Thyroid gland (tissue), 4 donors: ENCODE data around the gene PAK1. TPM values are rescaled to one million over a fixed set of nuclear protein-coding genes. Genes with fewer than 3 reads are reported as not detected.

Experiments used
- DNase-seq, 2 donors: peaks; one replicate each; pipeline ENCODE4 v3.0.0-alpha.2; 2019
- H3K27ac ChIP-seq, 3 donors: fragments of 200-600 bp; sonication (generic); 1 replicate in 2 of 3; 2 replicates in 1 of 3; pipeline ENCODE4 v1.5.1; 2016 to 2019; ENCODE audit warnings: mild to moderate bottlenecking in 1 of 3, moderate library complexity in 1 of 3
- H3K27me3 ChIP-seq: fragments of 200-600 bp; sonication (generic); one replicate; pipeline ENCODE4 v1.5.1; 2019
- H3K36me3 ChIP-seq, 2 donors: fragments of 200-600 bp; sonication (generic); one replicate each; pipeline ENCODE4 v1.5.1; 2016 to 2019
- H3K4me1 ChIP-seq, 2 donors: fragments of 200-600 bp; sonication (generic); one replicate each; pipeline ENCODE4 v1.5.1; 2017 to 2019
- H3K4me3 ChIP-seq, 3 donors: fragments of 200-600 bp; sonication (generic); replicated peaks in 1 of 3; 1 replicate in 2 of 3; 2 replicates in 1 of 3; pipeline ENCODE4 v1.5.1; 2016; ENCODE audit warnings: mild to moderate bottlenecking in 1 of 3
- H3K9me3 ChIP-seq: fragments of 200-600 bp; sonication (generic); one replicate; pipeline ENCODE4 v1.5.1; 2017
- POLR2A ChIP-seq, 2 donors: fragments of 450-650 bp; IDR thresholded peaks; one replicate each; pipeline ENCODE4 v1.6.1; 2017; ENCODE audit warnings: antibody characterized with exemption in 2 of 2, mild to moderate bottlenecking in 2 of 2, moderate library complexity in 1 of 2
- WGBS, 2 donors: methylation state at CpG; one replicate each; pipeline ENCODE4 v1.1.5; 2017; 5-methylcytosine and 5-hydroxymethylcytosine counted together
- intact Hi-C: fragments of 100-400 bp; cut with DNase I; formaldehyde crosslinking; loops from one replicate; pipeline ENCODE4 v1.15.1; 2023
- total RNA-seq, 4 donors: library from RNA; depleted of rRNA; stranded (reverse); fragments of >200 nt; gene quantifications; one replicate each; pipeline ENCODE4 v1.2.3, GENCODE V29; 2016
- TF ChIP-seq, protein P1 (sequence below), 6 experiments: fragments of 200-600 bp in 3 of 6; fragments of 450-650 bp in 3 of 6; sonication (generic) in 3 of 6; IDR thresholded peaks; one replicate each; pipeline ENCODE4 v1.5.1; 2016 to 2019; ENCODE audit warnings: antibody characterized with exemption in 6 of 6, mild to moderate bottlenecking in 2 of 6, inconsistent platforms in 1 of 6, moderate library complexity in 1 of 6

Gene PAK1
- total RNA-seq, 4 donors from 2014 or later, result 47.0 to 110 (median 84.0) TPM

DNA sequence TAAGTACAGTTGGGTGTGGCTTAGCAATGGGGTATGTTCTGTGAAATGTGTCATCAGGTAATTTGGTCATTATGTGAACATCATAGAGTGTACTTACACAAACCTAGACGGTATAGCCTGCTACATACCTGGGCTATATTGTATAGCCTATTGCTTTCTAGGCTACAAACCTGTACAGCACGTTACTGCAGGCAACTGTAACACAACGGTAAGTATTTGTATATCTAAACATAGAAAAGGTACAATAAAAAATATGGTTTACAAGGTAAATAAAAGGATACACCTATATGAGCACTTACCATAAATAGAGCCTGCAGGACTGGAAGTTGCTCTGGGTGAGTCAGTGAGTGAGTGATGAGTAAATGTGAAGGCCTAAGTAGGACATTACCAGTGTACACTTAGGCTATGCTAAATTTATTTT, 99.3 kb downstream of the PAK1 start:
- no peaks in the 10 kb centered on the region for H3K27me3 ChIP-seq
- DNase-seq, result no peak
- no peaks in the 10 kb centered on the region for H3K9me3 ChIP-seq
- intact Hi-C loops, result no loop called here
- no peaks in the 10 kb centered on the region for H3K4me1 ChIP-seq
- WGBS, 2 donors, result 93 to 97% methylated on average over 3 of the region's 3 CpGs
- TF ChIP-seq, protein P1, sequence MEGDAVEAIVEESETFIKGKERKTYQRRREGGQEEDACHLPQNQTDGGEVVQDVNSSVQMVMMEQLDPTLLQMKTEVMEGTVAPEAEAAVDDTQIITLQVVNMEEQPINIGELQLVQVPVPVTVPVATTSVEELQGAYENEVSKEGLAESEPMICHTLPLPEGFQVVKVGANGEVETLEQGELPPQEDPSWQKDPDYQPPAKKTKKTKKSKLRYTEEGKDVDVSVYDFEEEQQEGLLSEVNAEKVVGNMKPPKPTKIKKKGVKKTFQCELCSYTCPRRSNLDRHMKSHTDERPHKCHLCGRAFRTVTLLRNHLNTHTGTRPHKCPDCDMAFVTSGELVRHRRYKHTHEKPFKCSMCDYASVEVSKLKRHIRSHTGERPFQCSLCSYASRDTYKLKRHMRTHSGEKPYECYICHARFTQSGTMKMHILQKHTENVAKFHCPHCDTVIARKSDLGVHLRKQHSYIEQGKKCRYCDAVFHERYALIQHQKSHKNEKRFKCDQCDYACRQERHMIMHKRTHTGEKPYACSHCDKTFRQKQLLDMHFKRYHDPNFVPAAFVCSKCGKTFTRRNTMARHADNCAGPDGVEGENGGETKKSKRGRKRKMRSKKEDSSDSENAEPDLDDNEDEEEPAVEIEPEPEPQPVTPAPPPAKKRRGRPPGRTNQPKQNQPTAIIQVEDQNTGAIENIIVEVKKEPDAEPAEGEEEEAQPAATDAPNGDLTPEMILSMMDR (IDR thresholded peaks at IDR 0.05), result no peak
- TF ChIP-seq POLR2A (IDR thresholded peaks at IDR 0.05), result no peak
- H3K27ac ChIP-seq, result no peak overlapping the region
- peaks cover 12 to 17% of the 10 kb centered on the region in 2 donors for H3K36me3 ChIP-seq
- H3K4me3 ChIP-seq, result no peak overlapping the region

DNA sequence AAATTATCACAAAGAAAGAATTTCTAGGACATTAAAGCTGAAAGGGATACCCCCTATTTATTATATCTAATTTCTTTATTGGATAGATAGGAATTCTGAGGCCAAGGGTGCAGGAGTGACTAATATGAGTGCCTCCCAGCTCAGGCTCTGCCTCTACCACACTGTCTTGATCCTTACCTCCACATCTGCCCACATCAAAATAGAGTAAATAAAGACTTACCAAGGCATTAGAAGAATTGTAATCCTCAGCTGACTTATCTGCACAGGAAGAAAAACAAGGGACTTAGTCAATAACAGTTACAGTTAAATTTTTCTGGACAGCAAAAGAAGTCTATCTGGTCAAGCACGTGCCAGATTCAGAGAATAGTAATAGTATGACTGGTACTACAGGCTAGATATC, 99.8 kb downstream of the PAK1 start:
- H3K36me3 ChIP-seq, result peaks cover 12% of the 10 kb centered on the region in 2 donors
- TF ChIP-seq, protein P1 (IDR thresholded peaks at IDR 0.05), result no peak
- TF ChIP-seq POLR2A (IDR thresholded peaks at IDR 0.05), result no peak
- WGBS, 2 donors, result 98 to 100% methylated on average over 1 of the region's 1 CpG

DNA sequence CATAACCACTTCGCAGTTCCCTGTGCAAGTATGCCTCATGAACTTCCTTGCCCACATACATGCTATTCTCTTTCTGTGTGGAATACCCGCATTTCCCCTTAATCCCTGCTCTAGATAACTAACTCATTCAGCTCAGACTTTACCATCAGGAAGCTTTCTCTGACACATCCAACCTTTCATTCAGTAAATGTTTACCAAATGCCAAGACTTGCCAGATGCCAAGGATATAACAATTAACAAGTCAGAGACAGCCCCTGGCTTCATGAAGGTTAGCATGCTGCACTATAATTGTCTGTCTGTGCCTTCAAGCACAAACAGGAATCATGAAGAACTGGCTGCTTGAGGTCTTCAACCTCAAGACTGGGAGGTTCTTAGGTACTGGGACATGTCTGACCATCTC, 101.2 kb downstream of the PAK1 start:
- TF ChIP-seq, protein P1 (IDR thresholded peaks at IDR 0.05), result no peak
- TF ChIP-seq POLR2A (IDR thresholded peaks at IDR 0.05), result no peak
- WGBS, 2 donors, result 99% methylated on average over 2 of the region's 2 CpGs
- no peaks in the 10 kb centered on the region for H3K9me3 ChIP-seq
- H3K27me3 ChIP-seq, result no peaks in the 10 kb centered on the region
- DNase-seq, result no peak
- no peaks in the 10 kb centered on the region for H3K4me1 ChIP-seq
- no peak overlapping the region for H3K27ac ChIP-seq
- intact Hi-C loops, result no loop called here
- H3K36me3 ChIP-seq, result peaks cover 10 to 12% of the 10 kb centered on the region in 2 donors
- no peak overlapping the region for H3K4me3 ChIP-seq

More for the DNA sequence above, 99.8 kb downstream of the PAK1 start:
- H3K9me3 ChIP-seq, result no peaks in the 10 kb centered on the region
- no peak overlapping the region for H3K27ac ChIP-seq
- H3K4me1 ChIP-seq, result no peaks in the 10 kb centered on the region
- no peaks in the 10 kb centered on the region for H3K27me3 ChIP-seq
- intact Hi-C loops, result no loop called here
- no peak for DNase-seq
- H3K4me3 ChIP-seq, result no peak overlapping the region

DNA sequence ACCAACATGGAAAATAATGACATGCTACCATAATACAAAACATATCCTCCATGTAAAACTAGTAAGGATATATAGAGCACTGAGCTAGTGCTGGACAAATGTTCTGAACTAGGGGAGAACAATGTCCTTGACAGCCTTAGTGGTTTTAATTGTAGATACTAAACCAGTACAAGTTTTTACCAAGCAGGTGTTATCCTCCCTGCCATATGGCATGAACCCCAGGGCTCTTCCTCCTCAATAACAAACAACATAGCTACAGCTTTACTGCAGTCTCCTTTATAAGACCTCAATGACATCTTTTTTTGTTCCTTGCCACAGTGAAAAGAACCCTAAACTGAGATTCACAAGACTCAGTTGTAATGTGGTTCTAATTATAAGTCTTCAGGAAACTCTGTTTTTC, 102.2 kb downstream of the PAK1 start:
- Histone ChIP-seq H3K4me3 (no peak overlapping the region), H3K4me1 (no peaks in the 10 kb centered on the region), H3K36me3 (peaks cover 10 to 12% of the 10 kb centered on the region in 2 donors), H3K27ac (no peak overlapping the region), H3K27me3 (no peaks in the 10 kb centered on the region), H3K9me3 (no peaks in the 10 kb centered on the region)
- TF ChIP-seq POLR2A (IDR thresholded peaks at IDR 0.05), result no peak
- TF ChIP-seq, protein P1 (IDR thresholded peaks at IDR 0.05), result no peak
- no peak for DNase-seq
- intact Hi-C loops, result no loop called here

DNA sequence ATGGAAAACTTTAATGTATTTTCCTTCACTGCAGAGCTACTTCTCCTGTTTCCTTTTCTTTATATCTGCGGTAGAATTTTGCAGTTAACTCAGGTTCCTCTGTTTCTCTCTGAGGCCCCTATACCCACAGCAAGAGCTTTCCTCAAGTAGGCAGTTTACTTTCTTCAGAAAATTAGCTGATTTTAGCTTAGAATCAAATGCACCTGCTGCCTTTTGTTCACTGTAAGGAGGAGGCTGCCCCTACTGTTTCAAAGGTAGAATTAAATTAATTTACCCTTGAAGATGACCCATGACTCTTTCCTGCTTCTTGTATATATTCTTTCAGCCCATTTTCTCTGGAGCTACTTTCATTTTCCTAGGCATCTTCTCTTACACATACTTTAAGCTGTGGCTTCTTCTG, 103.7 kb downstream of the PAK1 start:
- Histone ChIP-seq H3K27me3 (no peaks in the 10 kb centered on the region), H3K9me3 (no peaks in the 10 kb centered on the region), H3K4me3 (no peak overlapping the region), H3K36me3 (peaks cover 10 to 12% of the 10 kb centered on the region in 2 donors), H3K4me1 (no peaks in the 10 kb centered on the region), H3K27ac (no peak overlapping the region)
- WGBS, 2 donors, result 95 to 96% methylated on average over 1 of the region's 1 CpG
- TF ChIP-seq, protein P1 (IDR thresholded peaks at IDR 0.05), result no peak
- no peak for TF ChIP-seq POLR2A (IDR thresholded peaks at IDR 0.05)
- intact Hi-C loops, result no loop called here
- DNase-seq, result no peak
